Lower lobe of right lung (tissue), 2 donors: Measurements from ENCODE around the gene BRCA1. TPM values are rescaled to one million over a fixed set of nuclear protein-coding genes. Genes with fewer than 3 reads are reported as not detected.
"Not testable (repeated sequence)": the region's sequence is repeated elsewhere in the genome, so short reads cannot be mapped to it uniquely, and the experiment has no call there.

Source experiments
- ATAC-seq, 2 donors: fragments of 200-7000 bp; cut with Tn5 transposase; one replicate each; pipeline ENCODE4 v1.9.1; 2020 to 2022; ENCODE audit warnings: mild to moderate bottlenecking in 2 of 2, moderate library complexity in 2 of 2
- DNase-seq: peaks from one replicate; pipeline ENCODE4 v3.0.0-alpha.2; 2020
- H3K27ac ChIP-seq: fragments of 200-600 bp; one replicate; pipeline ENCODE4 v1.8.0; 2022
- H3K27me3 ChIP-seq: fragments of 200-600 bp; one replicate; pipeline ENCODE4 v1.8.0; 2022; ENCODE audit warnings: low read depth
- H3K36me3 ChIP-seq: fragments of 200-600 bp; one replicate; pipeline ENCODE4 v1.8.0; 2022; ENCODE audit warnings: mild to moderate bottlenecking
- H3K4me1 ChIP-seq: fragments of 200-600 bp; one replicate; pipeline ENCODE4 v1.8.0; 2022
- H3K4me3 ChIP-seq: fragments of 200-600 bp; one replicate; pipeline ENCODE4 v1.8.0; 2022; ENCODE audit warnings: mild to moderate bottlenecking
- H3K9me3 ChIP-seq: fragments of 200-600 bp; one replicate; pipeline ENCODE4 v1.8.0; 2022
- CTCF ChIP-seq: fragments of 200-600 bp; IDR thresholded peaks from one replicate; pipeline ENCODE4 v1.8.0; 2022; ENCODE audit warnings: antibody characterized with exemption, mild to moderate bottlenecking
- intact Hi-C: fragments of 100-400 bp; cut with DNase I; formaldehyde crosslinking; loops from one replicate; pipeline ENCODE4 v1.11.0; 2022
- total RNA-seq: library from RNA; stranded (reverse); fragmentation: NEBNext Ultra II Directional; extraction: Animal tissue kit (Norgen Biotek cat#: 25700); gene quantifications from one replicate; pipeline ENCODE4 v1.2.1, GENCODE V29; 2021
- donor health status: DM: no; HTN: yes; CAD: no; lungs with severe emphysema.

BRCA1 gene
- total RNA-seq, 1 donor from 2014 or later: 7.4 TPM

DNA sequence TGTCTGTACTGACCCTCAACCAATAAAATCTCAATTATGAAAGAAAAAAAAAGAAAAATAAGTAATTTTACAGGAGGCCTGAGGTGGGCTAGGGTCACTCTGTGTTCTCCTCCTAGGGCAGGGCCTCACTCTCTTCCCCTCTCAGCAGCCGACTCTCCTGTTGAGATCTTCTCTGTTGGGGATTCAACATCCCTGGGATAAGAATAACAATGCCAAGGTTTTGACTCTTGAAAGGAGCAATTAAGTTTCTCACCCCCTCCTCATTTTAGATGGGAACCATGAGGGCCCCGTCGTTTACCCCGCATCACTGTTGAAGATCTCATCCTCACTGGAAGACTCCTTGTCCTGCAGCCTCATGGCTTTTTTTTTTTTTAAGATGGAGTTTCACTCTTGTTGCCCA is 21.5 kb upstream of the BRCA1 start:
- DNase-seq (no peak), ATAC-seq (no peak)
- Histone ChIP-seq H3K36me3 (peaks cover 14% of the 10 kb centered on the region), H3K9me3 (no peaks in the 10 kb centered on the region), H3K27ac (no peak overlapping the region), H3K4me1 (no peaks in the 10 kb centered on the region), H3K27me3 (no peaks in the 10 kb centered on the region), H3K4me3 (no peak overlapping the region)
- intact Hi-C loops: no loop called here
- no peak for TF ChIP-seq CTCF

- Histone ChIP-seq H3K4me3 (no peak overlapping the region), H3K27me3 (no peaks in the 10 kb centered on the region), H3K36me3 (peaks cover 14% of the 10 kb centered on the region), H3K27ac (no peak overlapping the region), H3K9me3 (no peaks in the 10 kb centered on the region), H3K4me1 (no peaks in the 10 kb centered on the region)
- ATAC-seq: no peak
- TF ChIP-seq CTCF: no peak
- no peak for DNase-seq
- intact Hi-C loops: no loop called here
Measured at GRCh38 chr17:43143201-43143600, 18.0 kb upstream of the BRCA1 start.

DNA sequence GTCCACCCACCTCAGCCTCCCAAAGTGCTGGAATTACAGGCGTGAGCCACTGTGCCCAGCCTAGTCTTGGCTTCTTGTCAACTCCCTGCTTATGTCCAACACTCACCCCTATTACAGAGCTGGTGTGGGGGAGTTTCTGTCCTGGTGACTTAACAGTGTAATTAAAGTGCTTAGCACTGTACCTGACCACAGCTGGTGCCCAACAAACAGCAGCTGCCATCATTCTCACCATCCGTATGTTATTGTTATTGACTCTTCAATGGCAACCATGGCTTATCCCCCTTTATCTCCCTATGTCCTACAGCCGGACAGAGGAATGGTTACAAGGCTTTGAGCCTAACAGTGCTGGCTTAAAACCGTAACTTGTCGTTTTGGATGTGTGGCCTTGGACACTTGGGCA is 17.0 kb upstream of the BRCA1 start:
- H3K9me3 ChIP-seq: no peaks in the 10 kb centered on the region
- DNase-seq (no peak), ATAC-seq (no peak)
- H3K36me3 ChIP-seq: peaks cover 14% of the 10 kb centered on the region
- H3K4me1 ChIP-seq: no peaks in the 10 kb centered on the region
- H3K27me3 ChIP-seq: no peaks in the 10 kb centered on the region
- TF ChIP-seq CTCF: no peak
- intact Hi-C loops: no loop called here
- no peak overlapping the region for H3K4me3 ChIP-seq
- no peak overlapping the region for H3K27ac ChIP-seq

DNA sequence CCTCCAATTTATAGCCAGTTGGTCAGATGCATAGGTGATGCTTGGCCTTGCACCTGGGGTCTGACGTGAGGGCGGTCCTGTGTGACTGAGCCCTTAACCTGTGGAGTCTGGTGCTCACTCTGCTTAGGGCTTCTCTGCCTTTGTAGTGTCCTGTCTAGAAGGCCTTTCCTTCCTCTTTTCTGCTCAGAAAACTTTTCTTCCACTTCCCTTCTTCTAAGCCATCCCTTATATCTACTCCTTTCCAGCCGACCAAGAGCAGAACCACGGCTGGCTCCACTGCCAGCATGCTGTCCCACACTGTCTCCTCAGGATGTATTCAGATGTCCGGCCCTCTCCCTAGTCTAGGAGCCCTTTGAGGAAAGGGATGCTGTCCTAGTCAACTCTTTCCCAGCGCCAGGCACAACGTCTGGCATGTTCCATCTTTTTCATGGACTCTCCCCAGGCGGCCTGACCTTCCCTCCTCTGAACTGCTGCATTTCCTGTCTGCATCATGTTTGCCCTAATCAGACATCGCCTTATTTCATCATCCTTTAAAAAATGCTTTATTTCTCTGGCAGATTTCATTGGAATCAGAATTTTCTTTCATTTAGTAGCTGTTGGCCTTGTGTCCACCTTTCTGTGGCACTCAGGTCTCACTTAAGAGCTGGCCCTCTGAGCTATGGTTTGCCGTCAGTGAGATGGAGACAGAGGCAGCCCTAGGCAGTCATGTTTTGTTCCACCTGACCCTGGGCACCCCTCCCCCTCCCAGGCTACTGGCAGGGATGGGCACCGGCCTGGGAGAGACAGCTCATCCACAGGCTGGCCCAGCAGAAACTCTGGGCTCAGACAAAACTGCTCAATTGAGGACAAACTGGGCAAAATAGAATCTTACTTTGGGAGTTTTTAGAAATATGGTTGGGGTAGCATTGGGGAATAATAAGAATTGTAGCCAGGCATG is 15.5 kb upstream of the BRCA1 start:
- DNase-seq: no peak
- Histone ChIP-seq H3K4me3 (no peak overlapping the region), H3K9me3 (no peaks in the 10 kb centered on the region), H3K27me3 (no peaks in the 10 kb centered on the region), H3K27ac (no peak overlapping the region), H3K4me1 (no peaks in the 10 kb centered on the region), H3K36me3 (peaks cover 16% of the 10 kb centered on the region)
- ATAC-seq: no peak
- intact Hi-C loops: no loop called here
- no peak for TF ChIP-seq CTCF

DNA sequence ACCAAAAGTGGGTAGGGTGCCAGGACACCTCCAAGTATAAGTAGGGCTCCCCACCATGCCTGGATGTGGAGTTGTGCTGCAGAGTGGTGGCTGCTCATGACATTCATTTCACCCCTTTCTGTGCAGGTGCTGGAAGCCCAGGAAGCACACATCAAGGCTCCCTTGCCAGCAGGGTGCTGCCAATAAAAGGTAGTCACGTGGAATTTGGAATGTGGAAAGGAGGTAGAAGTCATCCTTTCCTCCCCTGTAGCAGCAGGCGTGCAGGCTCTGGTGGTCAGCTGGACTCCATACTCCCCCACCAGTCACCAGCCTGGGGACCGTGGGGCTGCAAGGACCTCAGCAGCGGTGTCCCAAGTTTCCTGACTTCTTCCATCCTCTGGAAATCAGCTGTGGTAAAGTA is 13.4 kb upstream of the BRCA1 start:
- peaks cover 23% of the 10 kb centered on the region for H3K36me3 ChIP-seq
- intact Hi-C loops, H3K27me3 ChIP-seq, H3K4me3 ChIP-seq, H3K4me1 ChIP-seq, ATAC-seq, H3K9me3 ChIP-seq, H3K27ac ChIP-seq, DNase-seq: not testable (repeated sequence)

DNA sequence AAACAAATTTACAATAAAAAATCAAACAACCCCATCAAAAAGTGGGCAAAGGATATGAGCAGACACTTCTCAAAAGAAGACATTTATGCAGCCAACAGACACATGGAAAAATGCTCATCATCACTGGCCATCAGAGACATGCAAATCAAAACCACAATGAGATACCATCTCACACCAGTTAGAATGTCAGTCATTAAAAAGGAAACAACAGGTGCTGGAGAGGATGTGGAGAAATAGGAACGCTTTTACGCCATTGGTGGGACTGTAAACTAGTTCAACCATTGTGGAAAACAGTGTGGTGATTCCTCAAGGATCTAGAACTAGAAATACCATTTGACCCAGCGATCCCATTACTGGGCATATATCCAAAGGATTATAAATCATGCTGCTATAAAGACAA is 11.4 kb upstream of the BRCA1 start:
- H3K4me3 ChIP-seq, H3K27ac ChIP-seq, DNase-seq, H3K27me3 ChIP-seq, intact Hi-C loops, H3K9me3 ChIP-seq, H3K4me1 ChIP-seq, ATAC-seq: not testable (repeated sequence)
- peaks cover 32% of the 10 kb centered on the region for H3K36me3 ChIP-seq
